ENCODE measurements around the gene GAB2. TPM values are rescaled to one million over a fixed set of nuclear protein-coding genes. Genes with fewer than 3 reads are reported as not detected.
A peak's percentile ranks its signal among the peaks of the same experiment; 100 is the strongest.

Gene GAB2
- total and polyA plus RNA-seq, 2 of the 4 experiments (the other 2 are of a cell fraction), result 3.3 to 5.9 TPM

- no TSS peak for BruUV-seq (replicated peaks)
- Histone ChIP-seq H3K9me3 (ENCODE audit: control insufficient read depth, insufficient read depth, low read length) (no peaks in the 10 kb centered on the region), H2AK9ac (replicated peaks; ENCODE audit: low read depth, low read length, poor library complexity) (no peak overlapping the region), H3K4me1 (ENCODE audit: control insufficient read depth, insufficient read depth, low read length) (no peaks in the 10 kb centered on the region; the same call in 1 of the 2 replicates), H2BK120ac (ENCODE audit: low read depth, low read length) (no peak overlapping the region), H4K5ac (ENCODE audit: low read depth, low read length) (no peak overlapping the region), H3K27me3 (ENCODE audit: control insufficient read depth, insufficient read depth, low read length) (no peaks in the 10 kb centered on the region), H3K4ac (ENCODE audit: low read depth, low read length) (no peak overlapping the region), H4K8ac (ENCODE audit: low read depth in 2 of 2, low read length in 2 of 2) (no peak overlapping the region), H3K23ac (ENCODE audit: low read depth, low read length) (no peak overlapping the region), H3K27ac (ENCODE audit: insufficient read depth, low read length) (no peak overlapping the region), H3K56ac (ENCODE audit: extremely low read depth, insufficient read depth, low read length) (no peak overlapping the region), H3K36me3 (ENCODE audit: control insufficient read depth, insufficient read depth, low read length) (no peaks in the 10 kb centered on the region), H2BK5ac (ENCODE audit: low read depth, low read length, poor library complexity, severe bottlenecking) (no peak overlapping the region), H3K14ac (replicated peaks; ENCODE audit: low read depth, low read length) (no peak overlapping the region), H2BK15ac (ENCODE audit: low read depth, low read length) (no peak overlapping the region), H4K91ac (ENCODE audit: insufficient read depth, low read depth, low read length) (no peak overlapping the region), H3K4me2 (ENCODE audit: low read depth, low read length) (no peak overlapping the region), H3K9me1 (ENCODE audit: insufficient read depth, low read length) (no peaks in the 10 kb centered on the region), H2BK20ac (ENCODE audit: low read depth, low read length) (no peak overlapping the region), H3K79me1 (ENCODE audit: low read depth in 1 of 2, low read length in 2 of 2) (no peaks in the 10 kb centered on the region), H2AFZ (replicated peaks; ENCODE audit: low read length, poor library complexity) (no peak overlapping the region), H3K4me3 (ENCODE audit: insufficient read depth, low read depth, low read length) (no peak overlapping the region), H4K20me1 (ENCODE audit: insufficient read depth, low read length) (no peaks in the 10 kb centered on the region), H3K18ac (ENCODE audit: low read depth, low read length) (no peak overlapping the region), H2AK5ac (ENCODE audit: low read depth, low read length) (no peak overlapping the region), H3K9ac (ENCODE audit: low read depth, low read length) (no peak overlapping the region)
- ATAC-seq (ENCODE audit: low read depth), result peak; percentile 11; the same call in 1 of the 2 replicates
- dilution Hi-C loops (cut with HindIII; ENCODE audit: low sequenced_read_pairs, unreplicated experiment) (no loop called here), intact Hi-C loops (cut with micrococcal nuclease) (no loop called here), in situ Hi-C loops (cut with MboI; ENCODE audit: low sequenced_read_pairs) (no loop called here)
- TF ChIP-seq NFE2L2 (IDR thresholded peaks at IDR 0.05; ENCODE audit: low read depth, low read length) (no peak), ELK1 (IDR thresholded peaks at IDR 0.05; ENCODE audit: borderline replicate concordance, low read depth, low read length) (no peak)
- no CpG with 5 or more reads among the region's 2 CpGs for WGBS, 2 experiments (ENCODE audit: extremely low coverage in 2 of 2, insufficient read length in 1 of 2)
- ChIA-PET POLR2A (ENCODE audit: unreplicated experiment) (no interaction called here), CTCF (no interaction called here)
- peak; percentile 34 for DNase-seq
Observed at GRCh38 chr11:78453140-78453935, 35.7 kb upstream of the GAB2 start.

Measured in IMR-90 (cell line).